GM18858 (cell line): ENCODE results near the gene COX6A1.

Source experiments
- ATAC-seq: cut with Tn5 transposase; IDR thresholded peaks from one replicate; pipeline ENCODE4 v1.9.1; 2021; ENCODE audit not compliant: unreplicated experiment

COX6A1 gene

GRCh38 chr12:120490325-120490724, 52.4 kb downstream of the COX6A1 start:
- ATAC-seq, result no peak
